NCI-H526 (cell line): ENCODE measurements around the gene TM9SF3.
"Not testable (repeated sequence)": the region's sequence is repeated elsewhere in the genome, so short reads cannot be mapped to it uniquely, and the experiment has no call there.

Source experiments
- DNase-seq, 2 experiments: peaks; one replicate each; lab custom pipeline; 2025; lab: John Stamatoyannopoulos, UW

Gene TM9SF3

DNA sequence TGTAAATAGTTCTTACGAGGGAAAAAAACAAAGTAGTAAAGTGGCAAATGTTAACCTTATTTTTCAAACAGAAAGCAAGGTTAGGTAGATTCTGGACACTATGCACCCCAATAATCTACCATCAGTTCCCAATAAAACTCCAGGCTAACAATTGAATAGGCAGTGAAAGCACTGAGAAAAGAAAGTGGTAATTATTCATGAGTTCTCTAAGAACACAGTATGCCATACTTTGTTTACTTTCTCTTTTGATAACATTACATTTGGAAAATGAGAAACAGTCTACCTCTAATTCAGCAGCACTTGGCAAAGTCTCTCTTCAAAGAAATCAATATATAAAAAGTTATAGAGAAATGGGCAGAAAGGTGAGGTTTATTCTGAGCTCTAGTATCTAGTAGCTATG lies 18.4 kb downstream of the TM9SF3 start:
- DNase-seq = no peak

DNA sequence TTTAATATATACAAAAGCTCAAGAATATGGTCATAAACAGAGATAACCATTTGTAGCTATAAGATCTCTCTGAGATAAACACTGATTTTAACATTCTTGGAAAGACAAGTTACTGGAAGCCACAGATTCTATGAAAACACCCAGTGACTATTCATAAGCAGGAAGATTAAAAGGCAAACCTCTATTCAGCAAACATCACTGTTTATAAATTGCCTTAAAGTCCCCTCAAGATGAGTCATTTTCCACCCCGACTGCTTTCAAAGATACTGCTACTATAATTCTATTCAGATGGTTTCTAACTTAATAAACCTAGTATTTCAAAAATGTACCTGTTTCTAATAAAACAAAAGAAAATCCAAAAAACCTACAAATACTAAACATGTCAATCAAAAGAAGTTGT lies 21.0 kb downstream of the TM9SF3 start:
- DNase-seq = no peak

DNA sequence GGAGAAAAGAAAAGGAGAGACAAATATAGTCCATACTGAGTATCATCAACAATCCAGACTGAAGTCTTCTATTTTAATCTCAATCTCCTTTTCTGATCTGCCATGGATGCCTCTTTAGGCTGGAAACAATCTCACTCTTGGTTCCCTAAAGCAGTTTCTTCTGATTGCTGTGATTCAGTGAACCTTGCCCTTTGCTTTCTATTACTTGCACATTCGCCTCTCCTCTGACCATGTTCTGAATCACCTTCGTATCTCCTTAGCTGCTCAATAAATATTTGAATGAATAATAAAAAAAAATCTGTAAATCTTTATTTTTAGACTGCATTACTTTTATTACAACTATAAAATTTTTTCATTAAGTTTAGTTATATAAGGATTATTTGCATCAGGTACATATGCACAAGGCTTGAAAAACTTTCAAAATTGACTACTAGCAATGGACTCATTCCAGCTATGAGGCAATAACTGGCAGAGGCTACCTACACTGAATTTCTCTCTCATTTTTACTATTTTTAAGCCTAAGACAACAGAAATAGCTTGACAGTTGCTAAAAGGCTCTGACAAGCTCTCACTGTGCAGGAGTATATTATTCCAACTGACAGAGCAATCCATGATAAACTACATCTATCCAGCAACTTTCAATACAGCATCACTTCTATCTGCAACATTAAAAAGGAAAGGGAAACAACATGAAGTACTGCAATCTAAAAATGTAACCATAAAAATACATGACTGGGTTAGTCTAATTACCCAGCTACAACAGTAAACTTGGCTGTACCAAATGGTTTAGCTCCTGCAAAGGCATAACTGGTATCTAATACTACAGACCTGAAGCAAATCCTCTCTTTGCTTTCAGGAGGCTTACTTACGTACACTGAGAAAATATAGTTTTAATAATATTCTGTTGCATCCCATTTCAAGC lies 25.6 kb downstream of the TM9SF3 start:
- no peak for DNase-seq

DNA sequence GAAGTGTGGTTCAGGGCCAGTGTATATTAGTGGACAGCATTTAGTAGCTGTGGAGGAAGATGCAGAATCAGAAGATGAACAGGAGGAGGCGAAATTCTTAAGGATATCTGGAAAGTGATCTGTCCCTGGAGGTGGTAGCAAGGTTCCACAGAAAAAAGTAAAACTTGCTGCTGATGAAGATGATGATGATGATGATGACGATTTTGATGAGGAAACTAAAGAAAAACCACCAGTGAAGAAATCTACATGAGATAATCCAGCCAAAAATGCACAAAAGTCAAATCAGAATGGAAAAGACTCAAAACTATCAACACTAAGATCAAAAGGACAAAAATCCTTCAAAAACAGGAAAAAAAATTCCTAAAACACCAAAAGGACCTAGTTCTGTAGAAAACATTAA lies 26.3 kb downstream of the TM9SF3 start:
- DNase-seq = no peak

GRCh38 chr10:96556003-96556402 lies 30.8 kb downstream of the TM9SF3 start:
- peak in 1 of 2 experiments; percentile 37 for DNase-seq

GRCh38 chr10:96555330-96555729 lies 31.5 kb downstream of the TM9SF3 start:
- no peak for DNase-seq

DNA sequence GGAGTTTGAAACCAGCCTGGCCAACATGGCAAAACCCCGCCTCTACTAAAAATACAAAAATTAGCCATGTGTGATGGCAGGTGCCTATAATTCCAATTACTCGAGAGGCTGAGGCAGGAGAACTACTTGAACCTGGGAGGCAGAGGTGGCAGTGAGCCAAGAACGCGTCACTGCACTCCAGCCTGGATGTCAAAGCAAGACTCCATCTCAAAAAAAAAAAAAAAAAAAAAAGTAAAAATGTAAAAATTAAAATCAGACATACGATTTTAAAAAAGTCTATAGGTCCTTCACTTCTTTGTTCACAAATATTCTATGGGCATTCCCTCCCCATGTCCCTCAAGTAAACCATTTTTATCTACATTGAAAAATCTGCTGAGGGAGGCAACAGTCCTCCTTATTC lies 38.2 kb downstream of the TM9SF3 start:
- DNase-seq = no peak

DNA sequence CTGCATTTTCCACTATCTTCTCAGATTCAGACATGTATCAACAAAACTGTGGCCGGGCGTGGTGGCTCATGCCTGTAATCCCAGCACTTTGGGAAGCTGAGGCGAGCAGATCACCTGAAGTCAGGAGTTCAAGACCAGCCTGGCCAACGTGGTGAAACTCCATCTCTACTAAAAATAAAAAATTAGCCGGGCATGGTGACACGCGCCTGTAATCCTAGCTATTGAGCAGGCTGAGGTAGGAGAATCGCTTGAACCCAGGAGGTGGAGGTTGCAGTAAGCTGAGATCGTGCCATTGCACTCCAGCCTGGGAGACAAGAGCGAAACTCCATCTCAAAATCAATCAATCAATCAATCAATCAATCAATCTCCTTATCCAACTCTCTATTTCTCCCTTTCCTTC lies 41.3 kb downstream of the TM9SF3 start:
- DNase-seq = not testable (repeated sequence)

DNA sequence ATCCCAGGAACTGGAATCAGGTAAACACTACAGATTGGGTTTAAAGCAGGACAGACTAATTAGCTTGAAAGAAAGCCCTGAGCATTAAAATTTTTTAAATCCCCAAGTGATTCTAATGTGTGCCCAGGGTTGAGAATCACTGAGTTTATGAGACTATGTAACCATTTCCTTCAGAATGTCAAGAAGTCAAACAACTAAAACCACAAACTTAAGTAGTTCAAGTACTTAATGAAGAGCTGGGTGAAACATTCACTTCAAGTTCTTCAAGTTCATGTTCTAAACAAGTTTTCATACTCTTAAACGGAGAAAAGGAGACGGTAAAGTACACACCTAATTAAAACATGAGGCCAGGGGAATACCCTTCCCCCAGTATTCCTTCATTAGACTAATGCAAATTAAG lies 44.9 kb downstream of the TM9SF3 start:
- peak; percentile 7 to 36 for DNase-seq

DNA sequence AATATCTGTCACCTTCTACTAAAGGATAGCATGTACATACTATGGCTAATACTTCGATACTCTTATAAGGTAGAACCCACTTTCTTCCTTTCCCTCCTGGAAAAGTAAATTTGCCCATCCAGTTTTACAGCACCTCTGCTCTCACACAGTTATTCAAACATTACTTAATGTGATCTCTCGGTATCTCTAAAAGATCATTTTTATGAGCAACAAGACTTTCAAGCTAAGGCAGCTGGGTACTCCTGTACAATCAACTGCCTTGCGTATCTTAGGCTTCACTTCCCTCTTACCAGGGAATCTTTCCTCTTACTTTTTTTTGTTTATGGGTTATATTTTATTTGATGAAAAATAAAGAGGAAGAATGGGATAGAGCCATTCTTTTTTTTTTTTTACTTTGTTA lies 46.6 kb downstream of the TM9SF3 start:
- DNase-seq = no peak

DNA sequence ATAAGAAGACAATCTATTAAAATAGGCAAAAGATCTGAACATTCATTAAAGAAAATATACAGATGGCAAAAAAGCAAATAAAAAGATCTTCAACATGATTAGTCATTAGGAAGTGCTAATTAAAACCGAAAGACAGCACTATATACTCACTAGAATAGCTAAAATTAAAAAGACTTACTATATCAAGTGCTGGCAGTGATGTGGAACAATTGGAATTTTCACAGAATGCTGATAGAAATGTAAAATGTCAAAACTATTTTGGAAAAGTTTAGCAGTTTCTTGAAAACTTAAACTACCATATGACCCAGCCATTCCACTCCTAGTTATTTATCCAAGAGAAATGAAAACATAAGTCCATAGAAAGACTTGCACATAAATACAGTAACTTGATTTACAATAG lies 48.1 kb downstream of the TM9SF3 start:
- no peak for DNase-seq

- no peak for DNase-seq
These were observed 50.7 kb downstream of the TM9SF3 start for GRCh38 chr10:96536129-96536528.

DNA sequence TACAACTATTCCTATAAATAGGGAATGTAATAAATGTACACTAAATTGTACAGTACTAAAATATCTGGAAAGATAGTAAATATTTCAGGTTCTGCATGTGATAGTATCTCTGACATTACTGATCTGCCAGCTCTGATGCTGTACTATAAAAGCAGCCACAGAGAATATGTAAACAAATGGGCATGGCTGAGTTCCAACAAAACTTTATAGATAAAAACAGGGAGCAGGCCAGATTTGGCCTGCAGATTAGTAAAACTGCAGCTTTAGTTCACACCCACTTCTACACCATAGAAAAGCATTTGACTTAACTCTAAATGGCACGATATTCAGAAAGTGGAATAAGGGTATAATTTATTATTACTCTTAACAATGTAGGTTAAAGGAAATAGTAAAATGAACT lies 54.3 kb downstream of the TM9SF3 start:
- no peak for DNase-seq

DNA sequence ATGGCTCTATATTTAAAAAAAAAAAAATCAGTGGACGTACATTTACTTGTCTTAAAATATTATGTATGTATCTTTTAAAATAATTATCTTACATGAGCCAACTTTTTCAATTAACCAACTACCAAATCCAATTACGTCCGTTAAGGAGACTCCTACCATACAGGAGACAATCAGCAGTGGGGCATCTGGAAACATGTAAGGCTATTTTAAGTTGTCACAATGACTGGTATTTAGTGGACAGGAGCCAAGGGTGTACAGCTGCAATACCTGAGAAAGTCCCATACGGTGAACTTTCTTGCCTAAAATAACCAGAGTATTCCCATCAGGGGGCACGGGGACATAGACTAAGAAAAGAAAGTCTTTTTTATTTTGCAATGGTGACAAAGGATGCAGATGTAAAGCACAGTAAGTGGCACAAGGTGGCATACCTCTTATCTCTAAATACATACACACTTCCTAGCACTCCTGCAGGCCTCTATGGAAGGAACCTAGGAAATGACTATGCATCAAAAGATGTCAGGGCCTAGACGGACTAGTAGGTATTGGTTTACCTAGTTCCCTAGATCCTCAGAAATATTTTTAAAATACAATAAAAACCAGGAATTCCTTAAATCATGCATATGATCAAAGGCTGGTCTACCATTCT lies 57.1 kb downstream of the TM9SF3 start:
- no peak for DNase-seq

- DNase-seq = no peak
These were observed 62.1 kb downstream of the TM9SF3 start for GRCh38 chr10:96524741-96525140.

GRCh38 chr10:96517284-96517683 lies 69.5 kb downstream of the TM9SF3 start:
- DNase-seq = no peak

- DNase-seq = no peak
These were observed 70.5 kb downstream of the TM9SF3 start for GRCh38 chr10:96516337-96516736.

GRCh38 chr10:96513698-96514561 lies 72.9 kb downstream of the TM9SF3 start, which contains the start of gene TLL2:
TLL2 (minus strand) TSS chr10:96513926; CDS start chr10:96513685, 241 bp downstream.
- DNase-seq = peak; percentile 71 to 94

GRCh38 chr10:96513305-96513697 lies 73.5 kb downstream of the TM9SF3 start:
- peak; percentile 30 to 75 for DNase-seq

DNA sequence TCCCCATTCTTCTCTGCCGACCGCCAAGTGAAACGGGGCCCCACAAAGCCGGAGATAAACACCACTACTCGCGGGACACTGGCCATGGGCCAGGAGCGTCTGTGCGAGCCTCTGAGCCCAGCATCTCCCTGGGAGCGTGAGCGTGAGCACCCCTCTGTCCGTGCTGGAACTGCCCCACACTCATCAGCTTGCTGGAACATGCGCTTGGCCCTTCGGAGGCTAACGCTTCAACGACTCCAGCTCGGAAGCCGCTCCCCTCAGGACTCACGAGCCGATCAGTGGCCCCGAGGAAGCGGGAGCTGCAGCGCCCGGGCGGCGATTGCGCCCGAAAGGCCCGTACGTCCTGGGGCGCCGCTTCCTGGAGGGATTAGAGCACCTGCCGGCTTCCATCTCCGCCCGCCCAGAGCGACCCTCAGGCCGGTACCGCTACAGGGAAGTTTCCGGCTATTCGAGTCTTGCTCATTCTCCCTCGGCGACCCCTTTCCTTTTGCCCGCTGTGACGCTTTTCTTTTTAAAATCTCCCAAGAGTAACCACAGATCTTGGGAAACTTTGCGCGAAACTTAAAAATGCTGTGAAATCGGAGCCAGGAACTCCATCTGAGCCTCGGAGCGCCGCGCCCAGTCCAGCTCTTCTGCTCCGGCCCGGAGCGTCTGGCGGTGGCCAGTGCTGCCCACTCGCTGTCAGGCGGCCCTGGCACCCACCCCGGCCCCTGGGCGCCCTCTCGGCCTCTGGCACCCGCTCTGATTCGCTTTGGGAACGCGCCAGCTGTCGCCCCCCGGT lies 74.1 kb downstream of the TM9SF3 start:
- DNase-seq = peak; percentile 29 to 64
